ENCODE data around the gene CAVIN4.

- TF ChIP-seq, protein P1, sequence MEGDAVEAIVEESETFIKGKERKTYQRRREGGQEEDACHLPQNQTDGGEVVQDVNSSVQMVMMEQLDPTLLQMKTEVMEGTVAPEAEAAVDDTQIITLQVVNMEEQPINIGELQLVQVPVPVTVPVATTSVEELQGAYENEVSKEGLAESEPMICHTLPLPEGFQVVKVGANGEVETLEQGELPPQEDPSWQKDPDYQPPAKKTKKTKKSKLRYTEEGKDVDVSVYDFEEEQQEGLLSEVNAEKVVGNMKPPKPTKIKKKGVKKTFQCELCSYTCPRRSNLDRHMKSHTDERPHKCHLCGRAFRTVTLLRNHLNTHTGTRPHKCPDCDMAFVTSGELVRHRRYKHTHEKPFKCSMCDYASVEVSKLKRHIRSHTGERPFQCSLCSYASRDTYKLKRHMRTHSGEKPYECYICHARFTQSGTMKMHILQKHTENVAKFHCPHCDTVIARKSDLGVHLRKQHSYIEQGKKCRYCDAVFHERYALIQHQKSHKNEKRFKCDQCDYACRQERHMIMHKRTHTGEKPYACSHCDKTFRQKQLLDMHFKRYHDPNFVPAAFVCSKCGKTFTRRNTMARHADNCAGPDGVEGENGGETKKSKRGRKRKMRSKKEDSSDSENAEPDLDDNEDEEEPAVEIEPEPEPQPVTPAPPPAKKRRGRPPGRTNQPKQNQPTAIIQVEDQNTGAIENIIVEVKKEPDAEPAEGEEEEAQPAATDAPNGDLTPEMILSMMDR (conservative IDR thresholded peaks at IDR 0.05; ENCODE audit: low read depth, low read length): no peak
- TF ChIP-seq EZH2 (IDR thresholded peaks at IDR 0.05; ENCODE audit: low read length, unreplicated experiment) (no peak), EZH2phosphoT487 (IDR thresholded peaks at IDR 0.05; ENCODE audit: borderline replicate concordance, low read length) (no peak)
Measured at GRCh38 chr9:100619194-100619593, 41.3 kb downstream of the CAVIN4 start.
